Measurements from ENCODE around the gene NIPBL. TPM values are rescaled to one million over a fixed set of nuclear protein-coding genes. Genes with fewer than 3 reads are reported as not detected.
A peak's percentile ranks its signal among the peaks of the same experiment; 100 is the strongest.

Gene NIPBL
- total RNA-seq (ENCODE audit: low replicate concordance): 38.2 and 41.8 TPM in 2 replicates

- no peak for TF ChIP-seq CTCF (IDR thresholded peaks at IDR 0.05; ENCODE audit: insufficient read depth, low read length)
Observed at GRCh38 chr5:36876299-36876964, at the start of gene NIPBL. TSS of gene NIPBL (plus strand) at chr5:36876769. CDS start at chr5:36953697, 76,928 bp downstream.

GRCh38 chr5:36832274-36832673, 44.3 kb upstream of the NIPBL start:
- no peak overlapping the region for H3K4me3 ChIP-seq (ENCODE audit: low read depth, low read length)
- no peak for DNase-seq (ENCODE audit: low read depth)
- TF ChIP-seq CTCF (IDR thresholded peaks at IDR 0.05; ENCODE audit: insufficient read depth, low read length): no peak

More at GRCh38 chr5:36876299-36876964, at the start of gene NIPBL:
- peak; percentile 93 for DNase-seq (ENCODE audit: low read depth)
- peak within 1 kb of the TSS; percentile 88 for H3K4me3 ChIP-seq (ENCODE audit: low read depth, low read length)

GRCh38 chr5:36836831-36837230, 39.7 kb upstream of the NIPBL start:
- H3K4me3 ChIP-seq (ENCODE audit: low read depth, low read length): no peak overlapping the region
- no peak for TF ChIP-seq CTCF (IDR thresholded peaks at IDR 0.05; ENCODE audit: insufficient read depth, low read length)
- DNase-seq (ENCODE audit: low read depth): no peak

- H3K4me3 ChIP-seq (ENCODE audit: low read depth, low read length): no peak overlapping the region
- DNase-seq (ENCODE audit: low read depth): no peak
- no peak for TF ChIP-seq CTCF (IDR thresholded peaks at IDR 0.05; ENCODE audit: insufficient read depth, low read length)
Observed at GRCh38 chr5:36839489-36840476, 36.8 kb upstream of the NIPBL start.

- H3K4me3 ChIP-seq (ENCODE audit: low read depth, low read length): no peak overlapping the region
- no peak for DNase-seq (ENCODE audit: low read depth)
- TF ChIP-seq CTCF (IDR thresholded peaks at IDR 0.05; ENCODE audit: insufficient read depth, low read length): no peak
Observed at GRCh38 chr5:36841677-36842076, 34.9 kb upstream of the NIPBL start.

- no peak for TF ChIP-seq CTCF (IDR thresholded peaks at IDR 0.05; ENCODE audit: insufficient read depth, low read length)
- H3K4me3 ChIP-seq (ENCODE audit: low read depth, low read length): no peak overlapping the region
- no peak for DNase-seq (ENCODE audit: low read depth)
Observed at GRCh38 chr5:36842087-36842486, 34.5 kb upstream of the NIPBL start.
